ENCODE results near the gene ARID4A.

DNA sequence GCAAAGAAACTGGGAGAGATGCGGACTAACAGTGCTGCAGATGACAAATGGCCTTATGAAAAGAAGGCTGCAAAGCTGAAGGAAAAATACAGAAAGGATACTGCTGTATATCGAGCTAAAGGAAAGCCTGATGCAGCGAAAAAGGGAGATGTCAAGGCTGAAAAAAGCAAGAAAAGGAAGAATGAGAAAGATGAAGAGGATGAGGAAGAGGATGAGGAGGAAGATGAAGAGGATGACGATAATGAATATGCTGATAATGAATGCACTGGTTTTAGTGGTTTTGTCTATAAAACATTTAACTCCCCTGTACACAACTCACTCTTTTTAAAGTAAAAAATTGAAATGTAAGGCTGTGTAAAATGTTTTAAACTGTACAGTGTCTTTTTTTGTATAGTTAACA lies 13.2 kb upstream of the ARID4A start:
- TF ChIP-seq, protein P1, sequence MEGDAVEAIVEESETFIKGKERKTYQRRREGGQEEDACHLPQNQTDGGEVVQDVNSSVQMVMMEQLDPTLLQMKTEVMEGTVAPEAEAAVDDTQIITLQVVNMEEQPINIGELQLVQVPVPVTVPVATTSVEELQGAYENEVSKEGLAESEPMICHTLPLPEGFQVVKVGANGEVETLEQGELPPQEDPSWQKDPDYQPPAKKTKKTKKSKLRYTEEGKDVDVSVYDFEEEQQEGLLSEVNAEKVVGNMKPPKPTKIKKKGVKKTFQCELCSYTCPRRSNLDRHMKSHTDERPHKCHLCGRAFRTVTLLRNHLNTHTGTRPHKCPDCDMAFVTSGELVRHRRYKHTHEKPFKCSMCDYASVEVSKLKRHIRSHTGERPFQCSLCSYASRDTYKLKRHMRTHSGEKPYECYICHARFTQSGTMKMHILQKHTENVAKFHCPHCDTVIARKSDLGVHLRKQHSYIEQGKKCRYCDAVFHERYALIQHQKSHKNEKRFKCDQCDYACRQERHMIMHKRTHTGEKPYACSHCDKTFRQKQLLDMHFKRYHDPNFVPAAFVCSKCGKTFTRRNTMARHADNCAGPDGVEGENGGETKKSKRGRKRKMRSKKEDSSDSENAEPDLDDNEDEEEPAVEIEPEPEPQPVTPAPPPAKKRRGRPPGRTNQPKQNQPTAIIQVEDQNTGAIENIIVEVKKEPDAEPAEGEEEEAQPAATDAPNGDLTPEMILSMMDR (IDR thresholded peaks at IDR 0.05): no peak
- no peak for TF ChIP-seq POLR2A (IDR thresholded peaks at IDR 0.05)

Measured in adrenal gland (tissue), 5 donors.